ENCODE measurements around the gene EDIL3. TPM values are rescaled to one million over a fixed set of nuclear protein-coding genes. Genes with fewer than 3 reads are reported as not detected.

The EDIL3 gene
- total and polyA plus RNA-seq, 2 of the 8 experiments (the other 6 are each of a cell fraction or from before 2014, with no cell fraction given) = 14.7 to 47.2 TPM

DNA sequence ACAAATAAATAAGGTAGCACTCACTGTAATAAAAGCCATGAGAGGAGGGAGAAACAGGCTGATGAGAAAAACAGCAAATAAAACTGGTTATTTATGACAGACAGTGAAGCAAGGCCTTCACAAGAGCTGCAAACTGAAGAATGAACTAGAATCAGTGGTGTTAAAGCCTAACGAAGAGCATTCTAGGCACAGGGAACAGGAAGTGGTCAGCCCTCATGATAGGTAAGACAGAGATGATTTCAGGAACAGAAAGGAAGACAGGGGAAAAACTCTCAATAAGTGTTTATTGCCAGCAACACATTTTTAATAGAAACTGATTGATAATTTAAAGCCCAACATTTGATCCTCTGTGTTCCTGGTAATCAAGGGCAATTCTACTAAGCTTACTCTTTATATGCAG is 124.5 kb downstream of the EDIL3 start:
- WGBS, 2 experiments (ENCODE audit: extremely low coverage in 1 of 2, insufficient coverage in 1 of 2, insufficient read length in 1 of 2, insufficient replicate concordance in 2 of 2, low coverage in 1 of 2, low lambda C conversion rate in 2 of 2, missing lambda C conversion rate in 1 of 2) = 100% methylated on average over 1 of the region's 1 CpG; no CpG with 5 or more reads in 1 of the 2 experiments
- H3K4me1 ChIP-seq (replicated peaks in 1 of 4; ENCODE audit: control insufficient read depth in 3 of 4, insufficient read depth in 4 of 4, low read length in 3 of 4) = peaks cover 0 to 3% (median 0%) of the 10 kb centered on the region in 4 experiments; a peak in 2 of 7 replicates
- no peak overlapping the region for H3K18ac ChIP-seq (ENCODE audit: extremely low read depth, low read length)
- H2BK12ac ChIP-seq (ENCODE audit: low read depth, low read length) = no peak overlapping the region
- no peak overlapping the region for H2AFZ ChIP-seq (ENCODE audit: low read length)
- DNase-seq (ENCODE audit: low read depth in 1 of 2, low spot score in 2 of 2) (no peak), FAIRE-seq (no peak)
- ChIA-PET CTCF (ENCODE audit: partially characterized antibody) (no interaction called here), POLR2A (ENCODE audit: partially characterized antibody) (no interaction called here)
- no peaks in the 10 kb centered on the region for H3K23me2 ChIP-seq (ENCODE audit: low read depth, low read length)
- no peak overlapping the region for H3K9ac ChIP-seq (replicated peaks in 1 of 4; ENCODE audit: extremely low read depth in 1 of 4, low read depth in 3 of 4, low read length in 3 of 4)
- H2BK15ac ChIP-seq (ENCODE audit: low read length) = no peak overlapping the region
- no peak overlapping the region for H3K56ac ChIP-seq (replicated peaks; ENCODE audit: insufficient read length, low read depth, low read length)
- H3K36me3 ChIP-seq (ENCODE audit: control insufficient read depth in 2 of 4, insufficient read depth in 4 of 4, low read length in 3 of 4) = no peaks in the 10 kb centered on the region
- H4K8ac ChIP-seq (ENCODE audit: extremely low read depth, insufficient read depth, low read length) = no peak overlapping the region
- no peak overlapping the region for H3K23ac ChIP-seq (ENCODE audit: insufficient read length)
- H3K79me2 ChIP-seq (ENCODE audit: control insufficient read depth in 1 of 2, insufficient read depth in 2 of 2, low read length in 2 of 2) = peaks cover 0 to 5% of the 10 kb centered on the region in 2 experiments; a peak in 1 of 4 replicates
- H3K9me3 ChIP-seq (ENCODE audit: insufficient read depth in 2 of 2, low read depth in 1 of 2, low read length in 1 of 2) = no peaks in the 10 kb centered on the region
- no peak overlapping the region for H3K4me3 ChIP-seq (ENCODE audit: extremely low read depth in 1 of 4, insufficient read depth in 2 of 4, low read depth in 3 of 4, low read length in 4 of 4)
- no peaks in the 10 kb centered on the region for H4K20me1 ChIP-seq (replicated peaks in 1 of 2; ENCODE audit: control insufficient read depth in 1 of 2, insufficient read depth in 2 of 2, low read length in 2 of 2)
- peak overlapping the region; percentile 59 for H4K91ac ChIP-seq (replicated peaks; ENCODE audit: insufficient read length, low read length)
- H3K27ac ChIP-seq (ENCODE audit: low read depth, low read length) = no peak overlapping the region
- H3K4me2 ChIP-seq (ENCODE audit: insufficient read depth in 1 of 2, low read depth in 2 of 2, low read length in 2 of 2) = no peak overlapping the region
- no peaks in the 10 kb centered on the region for H3K79me1 ChIP-seq (ENCODE audit: low read depth, low read length)
- H3K4ac ChIP-seq (replicated peaks; ENCODE audit: insufficient read length, low read depth, low read length) = no peak overlapping the region
- no peaks in the 10 kb centered on the region for H3K27me3 ChIP-seq (replicated peaks in 1 of 4; ENCODE audit: control insufficient read depth in 3 of 4, extremely low read depth in 1 of 4, insufficient read depth in 3 of 4, low read length in 3 of 4)
- H2AK5ac ChIP-seq (ENCODE audit: low read depth, low read length) = no peak overlapping the region
- H2BK5ac ChIP-seq (ENCODE audit: low read depth, low read length) = no peak overlapping the region
- no peak overlapping the region for H2BK20ac ChIP-seq (ENCODE audit: low read length)
- H2BK120ac ChIP-seq (replicated peaks; ENCODE audit: low read depth, low read length) = no peak overlapping the region
- H3K14ac ChIP-seq (ENCODE audit: insufficient read length) = no peak overlapping the region
- H4K5ac ChIP-seq (ENCODE audit: insufficient read length, low read depth, low read length) = no peak overlapping the region
- TF ChIP-seq POLR2A (IDR thresholded peaks at IDR 0.05; ENCODE audit: control extremely low read depth in 1 of 2, low read depth in 2 of 2, low read length in 2 of 2) = no peak
- no peak for TF ChIP-seq MAX (IDR thresholded peaks at IDR 0.05)
- TF ChIP-seq NRF1 (IDR thresholded peaks at IDR 0.05; ENCODE audit: low read depth, low read length) = no peak
- no peak for TF ChIP-seq YY1 (IDR thresholded peaks at IDR 0.05; ENCODE audit: low read depth, low read length)
- TF ChIP-seq SIX5 (IDR thresholded peaks at IDR 0.05; ENCODE audit: low read depth, low read length) = no peak
- TF ChIP-seq RAD21 (IDR thresholded peaks at IDR 0.05 in 1 of 2, conservative IDR thresholded peaks at IDR 0.05 in 1 of 2; ENCODE audit: low read depth in 2 of 2, low read length in 2 of 2) = no peak
- TF ChIP-seq EZH2 (IDR thresholded peaks at IDR 0.05; ENCODE audit: low read depth, low read length, severe bottlenecking) = no peak

Data from H1 (cell line).